Measurements from ENCODE around the gene B3GNT7.

GRCh38 chr2:231399046-231399852 is 3.7 kb downstream of the B3GNT7 start:
- TF ChIP-seq, protein P1, sequence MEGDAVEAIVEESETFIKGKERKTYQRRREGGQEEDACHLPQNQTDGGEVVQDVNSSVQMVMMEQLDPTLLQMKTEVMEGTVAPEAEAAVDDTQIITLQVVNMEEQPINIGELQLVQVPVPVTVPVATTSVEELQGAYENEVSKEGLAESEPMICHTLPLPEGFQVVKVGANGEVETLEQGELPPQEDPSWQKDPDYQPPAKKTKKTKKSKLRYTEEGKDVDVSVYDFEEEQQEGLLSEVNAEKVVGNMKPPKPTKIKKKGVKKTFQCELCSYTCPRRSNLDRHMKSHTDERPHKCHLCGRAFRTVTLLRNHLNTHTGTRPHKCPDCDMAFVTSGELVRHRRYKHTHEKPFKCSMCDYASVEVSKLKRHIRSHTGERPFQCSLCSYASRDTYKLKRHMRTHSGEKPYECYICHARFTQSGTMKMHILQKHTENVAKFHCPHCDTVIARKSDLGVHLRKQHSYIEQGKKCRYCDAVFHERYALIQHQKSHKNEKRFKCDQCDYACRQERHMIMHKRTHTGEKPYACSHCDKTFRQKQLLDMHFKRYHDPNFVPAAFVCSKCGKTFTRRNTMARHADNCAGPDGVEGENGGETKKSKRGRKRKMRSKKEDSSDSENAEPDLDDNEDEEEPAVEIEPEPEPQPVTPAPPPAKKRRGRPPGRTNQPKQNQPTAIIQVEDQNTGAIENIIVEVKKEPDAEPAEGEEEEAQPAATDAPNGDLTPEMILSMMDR (conservative IDR thresholded peaks at IDR 0.05 in 1 of 2, IDR thresholded peaks at IDR 0.05 in 1 of 2; ENCODE audit: extremely low read depth in 1 of 2, insufficient read depth in 1 of 2, low read depth in 1 of 2, low read length in 2 of 2), result no peak
- TF ChIP-seq EZH2 (IDR thresholded peaks at IDR 0.05; ENCODE audit: borderline replicate concordance, low read length), result no peak

Data from mammary epithelial cell (primary cell).